ENCODE results near the gene ZRANB1.

- TF ChIP-seq CTCF (conservative IDR thresholded peaks at IDR 0.05; ENCODE audit: low read depth, low read length), result no peak
- TF ChIP-seq EZH2 (IDR thresholded peaks at IDR 0.05; ENCODE audit: borderline replicate concordance, low read depth, low read length, poor library complexity, severe bottlenecking), result no peak
Measured at GRCh38 chr10:124983321-124983720, 41.4 kb downstream of the ZRANB1 start.

All from A673 (cell line).